Epithelial cell of proximal tubule (primary cell): Measurements from ENCODE around the gene SLC39A13. TPM values are rescaled to one million over a fixed set of nuclear protein-coding genes. Genes with fewer than 3 reads are reported as not detected.
"Not testable (repeated sequence)": the region's sequence is repeated elsewhere in the genome, so short reads cannot be mapped to it uniquely, and the experiment has no call there.

Source experiments
- DNase-seq: peaks from one replicate; pipeline ENCODE4 v3.0.0-alpha.2; 2011; ENCODE audit warnings: low read depth
- H3K4me3 ChIP-seq: 2 replicates; pipeline ENCODE4 v1.5.1; 2011; ENCODE audit warnings: low read depth, mild to moderate bottlenecking, low read length
- CTCF ChIP-seq: conservative IDR thresholded peaks from 2 replicates; pipeline ENCODE4 v1.5.1; 2012; ENCODE audit warnings: low read depth, mild to moderate bottlenecking, low read length
- total RNA-seq: library from RNA; depleted of rRNA; stranded (reverse); fragments of >200 nt; gene quantifications from 2 replicates; pipeline ENCODE4 v1.2.3, GENCODE V29; 2015

The SLC39A13 gene
- total RNA-seq, 1 donor from 2014 or later: 64.5 TPM

GRCh38 chr11:47447906-47448305, 39.5 kb downstream of the SLC39A13 start:
- no peak for TF ChIP-seq CTCF
- no peak overlapping the region for H3K4me3 ChIP-seq
- DNase-seq: no peak

- no peak for TF ChIP-seq CTCF
- DNase-seq: no peak
- no peak within 1 kb of the TSS for H3K4me3 ChIP-seq
Measured at GRCh38 chr11:47448566-47449427, 40.4 kb downstream of the SLC39A13 start, which contains the start of gene RAPSN. Gene RAPSN (minus strand): TSS chr11:47449136. CDS start chr11:47448964, 172 bp downstream.

GRCh38 chr11:47449541-47449940, 41.2 kb downstream of the SLC39A13 start:
- no peak for DNase-seq
- no peak overlapping the region for H3K4me3 ChIP-seq
- no peak for TF ChIP-seq CTCF

GRCh38 chr11:47451436-47451835, 43.0 kb downstream of the SLC39A13 start:
- H3K4me3 ChIP-seq: no peak overlapping the region
- TF ChIP-seq CTCF: no peak
- DNase-seq: no peak

GRCh38 chr11:47451990-47452389, 43.6 kb downstream of the SLC39A13 start:
- no peak for TF ChIP-seq CTCF
- H3K4me3 ChIP-seq: no peak overlapping the region
- DNase-seq: no peak

GRCh38 chr11:47453365-47453764, 45.0 kb downstream of the SLC39A13 start:
- no peak overlapping the region for H3K4me3 ChIP-seq
- TF ChIP-seq CTCF: no peak
- no peak for DNase-seq

GRCh38 chr11:47454258-47454671, 45.9 kb downstream of the SLC39A13 start:
- H3K4me3 ChIP-seq: not testable (repeated sequence)
- peak; percentile 37 for DNase-seq
- peak; percentile 87 for TF ChIP-seq CTCF
